HCT116 (cell line): Measurements from ENCODE around the gene TNNI3.
"Not testable (repeated sequence)": the region's sequence is repeated elsewhere in the genome, so short reads cannot be mapped to it uniquely, and the experiment has no call there.

ENCODE experiments used
- CEBPB ChIP-seq: IDR thresholded peaks from 2 replicates; pipeline ENCODE4 v1.6.1; 2012; ENCODE audit warnings: low read depth
- POLR2A ChIP-seq: IDR thresholded peaks from 2 replicates; pipeline ENCODE4 v1.7.0; 2011; ENCODE audit warnings: borderline replicate concordance; ENCODE audit not compliant: insufficient read depth, insufficient read length; ENCODE audit errors: extremely low read depth
- POLR2AphosphoS5 ChIP-seq: IDR thresholded peaks from 2 replicates; pipeline ENCODE4 v1.6.1; 2011; ENCODE audit warnings: mild to moderate bottlenecking, low read depth, low read length, moderate library complexity
- RAD21 ChIP-seq: IDR thresholded peaks from 2 replicates; pipeline ENCODE4 v1.6.1; 2012; ENCODE audit warnings: low read depth, mild to moderate bottlenecking
- SIN3A ChIP-seq: IDR thresholded peaks from 2 replicates; pipeline ENCODE4 v1.6.1; 2012; ENCODE audit warnings: low read depth
- TF ChIP-seq, protein P1 (sequence below), 3 experiments: fragments of 200-600 bp in 1 of 3; sonication (generic) in 1 of 3; IDR thresholded peaks in 2 of 3; conservative IDR thresholded peaks in 1 of 3; 2 replicates each; pipeline ENCODE4 v1.5.1; 2012 to 2017; ENCODE audit warnings: low read depth in 2 of 3, low read length in 2 of 3, antibody characterized with exemption in 1 of 3, borderline replicate concordance in 1 of 3, control low read depth in 1 of 3, mild to moderate bottlenecking in 1 of 3, mixed read lengths in 1 of 3, mixed run types in 1 of 3, moderate library complexity in 1 of 3; ENCODE audit not compliant: insufficient read depth in 1 of 3

- TF ChIP-seq POLR2AphosphoS5, CEBPB, POLR2A, RAD21, SIN3A: not testable (repeated sequence)
- TF ChIP-seq, protein P1, sequence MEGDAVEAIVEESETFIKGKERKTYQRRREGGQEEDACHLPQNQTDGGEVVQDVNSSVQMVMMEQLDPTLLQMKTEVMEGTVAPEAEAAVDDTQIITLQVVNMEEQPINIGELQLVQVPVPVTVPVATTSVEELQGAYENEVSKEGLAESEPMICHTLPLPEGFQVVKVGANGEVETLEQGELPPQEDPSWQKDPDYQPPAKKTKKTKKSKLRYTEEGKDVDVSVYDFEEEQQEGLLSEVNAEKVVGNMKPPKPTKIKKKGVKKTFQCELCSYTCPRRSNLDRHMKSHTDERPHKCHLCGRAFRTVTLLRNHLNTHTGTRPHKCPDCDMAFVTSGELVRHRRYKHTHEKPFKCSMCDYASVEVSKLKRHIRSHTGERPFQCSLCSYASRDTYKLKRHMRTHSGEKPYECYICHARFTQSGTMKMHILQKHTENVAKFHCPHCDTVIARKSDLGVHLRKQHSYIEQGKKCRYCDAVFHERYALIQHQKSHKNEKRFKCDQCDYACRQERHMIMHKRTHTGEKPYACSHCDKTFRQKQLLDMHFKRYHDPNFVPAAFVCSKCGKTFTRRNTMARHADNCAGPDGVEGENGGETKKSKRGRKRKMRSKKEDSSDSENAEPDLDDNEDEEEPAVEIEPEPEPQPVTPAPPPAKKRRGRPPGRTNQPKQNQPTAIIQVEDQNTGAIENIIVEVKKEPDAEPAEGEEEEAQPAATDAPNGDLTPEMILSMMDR (IDR thresholded peaks at IDR 0.05 in 2 of 3, conservative IDR thresholded peaks at IDR 0.05 in 1 of 3; ENCODE audit: borderline replicate concordance in 1 of 3, insufficient read depth in 1 of 3, low read depth in 2 of 3, low read length in 2 of 3) = not testable (repeated sequence)
Observed at GRCh38 chr19:55107252-55107651, 50.3 kb downstream of the TNNI3 start.
